ENCODE data around the gene GRIN3B. TPM values are rescaled to one million over a fixed set of nuclear protein-coding genes. Genes with fewer than 3 reads are reported as not detected.
A peak's percentile ranks its signal among the peaks of the same experiment; 100 is the strongest.

The GRIN3B gene
- total and polyA plus RNA-seq, 9 of the 15 experiments (the other 6 are each of a cell fraction or from before 2014, with no cell fraction given), result 0.06 to 0.95 (median 0.19) TPM; not detected in 6

- TF ChIP-seq ZFPM2 (CRISPR knock-in tag; IDR thresholded peaks at IDR 0.05) (no peak), ZNF77 (CRISPR knock-in tag; IDR thresholded peaks at IDR 0.05) (no peak), SOX6 (IDR thresholded peaks at IDR 0.05) (no peak), NEUROD1 (IDR thresholded peaks at IDR 0.05; ENCODE audit: borderline replicate concordance, low read depth, low read length, partially characterized antibody) (no peak), SPI1 (IDR thresholded peaks at IDR 0.05; ENCODE audit: borderline replicate concordance, low read depth, low read length) (no peak), HDAC2 (IDR thresholded peaks at IDR 0.05) (peak; percentile 26; the same call in 1 of the 2 replicates), ZNF3 (CRISPR knock-in tag; IDR thresholded peaks at IDR 0.05) (no peak), BCL6 (CRISPR knock-in tag; IDR thresholded peaks at IDR 0.05) (no peak), TCF15 (CRISPR knock-in tag; IDR thresholded peaks at IDR 0.05) (no peak), ZSCAN29 (IDR thresholded peaks at IDR 0.05) (no peak), SIRT6 (IDR thresholded peaks at IDR 0.05; ENCODE audit: low read depth, low read length) (no peak), STAG1 (CRISPR knock-in tag; IDR thresholded peaks at IDR 0.05; ENCODE audit: borderline replicate concordance) (no peak), CEBPB (tag; IDR thresholded peaks at IDR 0.05) (no peak), BCOR (IDR thresholded peaks at IDR 0.05) (peak; percentile 85), ZNF785 (CRISPR knock-in tag; IDR thresholded peaks at IDR 0.05) (no peak), ETS1 (conservative IDR thresholded peaks at IDR 0.05; ENCODE audit: control insufficient read depth, low read depth, low read length) (no peak), MEF2A (IDR thresholded peaks at IDR 0.05; ENCODE audit: control insufficient read depth, low read depth, low read length) (no peak), NBN (IDR thresholded peaks at IDR 0.05; ENCODE audit: low read depth) (no peak), IRF9 (tag; IDR thresholded peaks at IDR 0.05) (no peak), PML (IDR thresholded peaks at IDR 0.05; ENCODE audit: low read length) (no peak), TAF9B (IDR thresholded peaks at IDR 0.05; ENCODE audit: partially characterized antibody) (no peak), ARID3B (CRISPR knock-in tag; IDR thresholded peaks at IDR 0.05; ENCODE audit: borderline replicate concordance) (no peak), GMEB1 (CRISPR knock-in tag; IDR thresholded peaks at IDR 0.05) (no peak), RCOR1 (IDR thresholded peaks at IDR 0.05; ENCODE audit: borderline replicate concordance in 1 of 2, low read depth in 2 of 2, low read length in 2 of 2) (0 out of 4 replicates have a peak, but pooled peaks of 1 of the 2 experiments have one; percentile 13), KAT2B (IDR thresholded peaks at IDR 0.05; ENCODE audit: low read depth, low read length) (no peak), TCF3 (CRISPR knock-in tag; IDR thresholded peaks at IDR 0.05) (no peak)
These were observed 33.6 kb upstream of the GRIN3B start (continued) for GRCh38 chr19:966485-967088.

Measured in K562 (cell line).